MCF 10A (cell line): Measurements from ENCODE around the gene RFX4. TPM values are rescaled to one million over a fixed set of nuclear protein-coding genes. Genes with fewer than 3 reads are reported as not detected.
A peak's percentile ranks its signal among the peaks of the same experiment; 100 is the strongest.

ENCODE experiments used
- BruUV-seq: library from RNA; stranded (reverse); fragments of 400-500 nt; replicated peaks from 2 replicates; lab custom pipeline; 2021; lab: Mats Ljungman, UMichigan
- CTCF ChIA-PET: fragments of 300-600 bp; sonication (Branson Sonifier 250); formaldehyde crosslinking; extraction: SDS; loops from one replicate; lab custom pipeline; 2021; ENCODE audit warnings: antibody characterized with exemption, inconsistent platforms; lab: Yijun Ruan, JAX
- POLR2A ChIA-PET: fragments of 300-600, 350-650 bp; sonication (Branson Sonifier 250); formaldehyde crosslinking; extraction: SDS; loops from one replicate; lab custom pipeline; 2020; ENCODE audit warnings: antibody characterized with exemption, inconsistent platforms; lab: Yijun Ruan, JAX
- DNase-seq: peaks from one replicate; pipeline ENCODE4 v3.0.0-alpha.2; 2018; ENCODE audit not compliant: unreplicated experiment
- H3K27ac Mint-ChIP-seq: one replicate; pipeline ENCODE4 v1.8.0; 2022; ENCODE audit warnings: mild to moderate bottlenecking, low read depth, mixed read lengths; ENCODE audit not compliant: unreplicated experiment
- H3K27me3 Mint-ChIP-seq: one replicate; pipeline ENCODE4 v1.8.0; 2022; ENCODE audit warnings: mixed read lengths; ENCODE audit not compliant: insufficient read depth, unreplicated experiment
- H3K36me3 Mint-ChIP-seq: one replicate; pipeline ENCODE4 v1.8.0; 2022; ENCODE audit warnings: mild to moderate bottlenecking, moderate library complexity, mixed read lengths; ENCODE audit not compliant: insufficient read depth, unreplicated experiment
- H3K4me1 Mint-ChIP-seq: one replicate; pipeline ENCODE4 v1.8.0; 2022; ENCODE audit warnings: mixed read lengths; ENCODE audit not compliant: insufficient read depth, unreplicated experiment
- H3K4me3 Mint-ChIP-seq: one replicate; pipeline ENCODE4 v1.8.0; 2022; ENCODE audit warnings: mild to moderate bottlenecking, moderate library complexity, mixed read lengths; ENCODE audit not compliant: unreplicated experiment
- H3K9me3 Mint-ChIP-seq: one replicate; pipeline ENCODE4 v1.8.0; 2022; ENCODE audit warnings: mixed read lengths; ENCODE audit not compliant: unreplicated experiment
- CTCF ChIP-seq: fragments of 200-600 bp; IDR thresholded peaks from one replicate; pipeline ENCODE4 v1.8.0; 2022; ENCODE audit warnings: antibody characterized with exemption, mild to moderate bottlenecking; ENCODE audit not compliant: unreplicated experiment
- intact Hi-C: fragments of 100-400 bp; cut with micrococcal nuclease; formaldehyde crosslinking; loops from 2 replicates; pipeline ENCODE4 v1.14.1; 2022
- total RNA-seq: library from RNA; stranded (reverse); gene quantifications from 2 replicates; pipeline ENCODE4 v1.2.3, GENCODE V29; 2022

Gene RFX4
- total RNA-seq, 1 experiment from 2014 or later, result not detected

GRCh38 chr12:106791531-106791930 is 208.7 kb downstream of the RFX4 start:
- BruUV-seq, result no TSS peak
- peaks cover 13% of the 10 kb centered on the region for H3K9me3 Mint-ChIP-seq
- H3K27ac Mint-ChIP-seq, result no peak overlapping the region
- CTCF ChIA-PET, result interaction anchor here (1.3 kb wide), 1 partner anchor 9 kb away, joined by 3 read pairs; no protein-coding TSS in a partner anchor
- DNase-seq, result peak; percentile 48
- H3K4me3 Mint-ChIP-seq, result no peak overlapping the region
- peaks cover 12% of the 10 kb centered on the region for H3K4me1 Mint-ChIP-seq
- POLR2A ChIA-PET, result interaction anchor here (1.1 to 1.9 kb wide), 2 partner anchors 10 to 17 kb away, joined by 4 read pairs; partner anchors contain the start of gene RIC8B
- H3K27me3 Mint-ChIP-seq, result no peaks in the 10 kb centered on the region
- no peak for TF ChIP-seq CTCF
- intact Hi-C loops, result no loop called here
- peaks cover 13% of the 10 kb centered on the region for H3K36me3 Mint-ChIP-seq

- no peak for DNase-seq
- TF ChIP-seq CTCF, result no peak
- BruUV-seq, result no TSS peak
- H3K36me3 Mint-ChIP-seq, result peaks cover 12% of the 10 kb centered on the region
- H3K4me3 Mint-ChIP-seq, result no peak overlapping the region
- CTCF ChIA-PET, result interaction anchor here (0.6 to 1.1 kb wide), 2 partner anchors 19 to 407 kb away, joined by 3 to 4 read pairs; no protein-coding TSS in a partner anchor
- POLR2A ChIA-PET, result no interaction called here
- H3K27ac Mint-ChIP-seq, result no peak overlapping the region
- intact Hi-C loops, result no loop called here
- no peaks in the 10 kb centered on the region for H3K27me3 Mint-ChIP-seq
- peaks cover 12% of the 10 kb centered on the region for H3K4me1 Mint-ChIP-seq
- H3K9me3 Mint-ChIP-seq, result peaks cover 13% of the 10 kb centered on the region
These were observed 211.6 kb downstream of the RFX4 start for GRCh38 chr12:106794369-106794768.

GRCh38 chr12:106801167-106801708 is 218.4 kb downstream of the RFX4 start:
- Mint-ChIP-seq H3K4me3 (no peak overlapping the region), H3K27ac (no peak overlapping the region), H3K4me1 (no peaks in the 10 kb centered on the region), H3K36me3 (peaks cover 5% of the 10 kb centered on the region), H3K27me3 (no peaks in the 10 kb centered on the region), H3K9me3 (no peaks in the 10 kb centered on the region)
- DNase-seq, result no peak
- intact Hi-C loops, result no loop called here
- ChIA-PET CTCF (interaction anchor here (1.0 to 1.3 kb wide), 2 partner anchors 9 to 40 kb away, joined by 3 to 4 read pairs; no protein-coding TSS in a partner anchor), POLR2A (interaction anchor here (1.3 kb wide), 2 partner anchors 10 to 15 kb away, joined by 3 to 4 read pairs; no protein-coding TSS in a partner anchor)
- TF ChIP-seq CTCF, result no peak
- BruUV-seq, result no TSS peak

- no TSS peak for BruUV-seq
- Mint-ChIP-seq H3K36me3 (peaks cover 5% of the 10 kb centered on the region), H3K27ac (no peak overlapping the region), H3K27me3 (no peaks in the 10 kb centered on the region), H3K9me3 (no peaks in the 10 kb centered on the region), H3K4me3 (no peak overlapping the region), H3K4me1 (no peaks in the 10 kb centered on the region)
- TF ChIP-seq CTCF, result no peak
- no peak for DNase-seq
- intact Hi-C loops, result no loop called here
- ChIA-PET CTCF (interaction anchor here (0.9 to 1.3 kb wide), 2 partner anchors 27 to 39 kb away, joined by 4 read pairs; no protein-coding TSS in a partner anchor), POLR2A (interaction anchor here (0.7 to 1.3 kb wide), 3 partner anchors 11 to 426 kb away, joined by 3 to 4 read pairs (median 4); no protein-coding TSS in a partner anchor)
These were observed 219.2 kb downstream of the RFX4 start for GRCh38 chr12:106801830-106802533.
